Transverse colon (tissue), 4 donors: ENCODE results near the gene SNX13. TPM values are rescaled to one million over a fixed set of nuclear protein-coding genes. Genes with fewer than 3 reads are reported as not detected.

Source experiments
- DNase-seq: peaks from one replicate; pipeline ENCODE4 v3.0.0-alpha.2; 2019
- H3K27ac ChIP-seq, 4 donors: fragments of 200-600 bp; sonication (generic); 2 replicates each; pipeline ENCODE4 v1.5.1; 2016 to 2018; ENCODE audit warnings: inconsistent platforms in 4 of 4
- H3K27me3 ChIP-seq: fragments of 200-600 bp; sonication (generic); 2 replicates; pipeline ENCODE4 v1.5.1; 2017; ENCODE audit warnings: inconsistent platforms
- H3K36me3 ChIP-seq, 4 donors: fragments of 200-600 bp; sonication (generic); 2 replicates each; pipeline ENCODE4 v1.5.1; 2017 to 2019; ENCODE audit warnings: inconsistent platforms in 4 of 4
- H3K4me1 ChIP-seq, 4 donors: fragments of 200-600 bp; sonication (generic); 2 replicates each; pipeline ENCODE4 v1.5.1; 2017 to 2020; ENCODE audit warnings: inconsistent platforms in 4 of 4
- H3K4me3 ChIP-seq, 4 donors: fragments of 200-600 bp; sonication (generic); 1 replicate in 1 of 4; 2 replicates in 3 of 4; pipeline versions ENCODE4 v1.5.1 to v1.6.1; 2017 to 2019; ENCODE audit warnings: inconsistent platforms in 4 of 4
- H3K9me3 ChIP-seq, 2 donors: fragments of 200-600 bp; sonication (generic); 2 replicates each; pipeline ENCODE4 v1.5.1; 2017 to 2019; ENCODE audit warnings: inconsistent platforms in 2 of 2
- CTCF ChIP-seq, 5 experiments: fragments of 200-600 bp in 3 of 5; fragments of 450-650 bp in 2 of 5; sonication (generic) in 3 of 5; IDR thresholded peaks; 1 replicate in 2 of 5; 2 replicates in 3 of 5; pipeline ENCODE4 v1.5.1; 2016 to 2017; ENCODE audit warnings: antibody characterized with exemption in 5 of 5, inconsistent platforms in 3 of 5, mild to moderate bottlenecking in 2 of 5, moderate library complexity in 1 of 5
- EP300 ChIP-seq: sonication (generic); formaldehyde crosslinking; IDR thresholded peaks from one replicate; pipeline ENCODE4 v1.6.1; 2017; ENCODE audit warnings: antibody characterized with exemption, low read depth
- POLR2A ChIP-seq: fragments of 450-650 bp; IDR thresholded peaks from one replicate; pipeline ENCODE4 v1.6.1; 2016; ENCODE audit warnings: antibody characterized with exemption, mild to moderate bottlenecking, moderate library complexity
- POLR2AphosphoS5 ChIP-seq, 3 donors: sonication (generic); formaldehyde crosslinking; IDR thresholded peaks; one replicate each; pipeline ENCODE4 v1.6.1; 2016; ENCODE audit warnings: antibody characterized with exemption in 3 of 3
- WGBS, 2 donors: methylation state at CpG; one replicate each; pipeline ENCODE4 v1.1.5; 2018; ENCODE audit warnings: low coverage in 1 of 2; 5-methylcytosine and 5-hydroxymethylcytosine counted together
- in situ Hi-C, 4 donors: fragments of 200-750 bp; cut with MboI; loops; one replicate each; pipeline versions ENCODE4 v1.15.0 to v1.15.1; 2017; ENCODE audit warnings: low sequenced_read_pairs in 3 of 4, low pct_ligation_motif_present in 1 of 4, low pct_unique_long_range_greater_than_20kb in 1 of 4
- intact Hi-C: fragments of 100-400 bp; cut with DNase I; formaldehyde crosslinking; loops from one replicate; pipeline ENCODE4 v1.15.1; 2023; ENCODE audit warnings: low total_unique reads
- total RNA-seq, 4 donors: library from RNA; depleted of rRNA; stranded (reverse); fragments of >200 nt; gene quantifications; one replicate each; pipeline ENCODE4 v1.1.0, GENCODE V29; 2016

SNX13 gene
- total RNA-seq, 4 donors from 2014 or later = 11.3 to 83.8 (median 69.0) TPM

- Histone ChIP-seq H3K4me1 (no peaks in the 10 kb centered on the region), H3K36me3 (peaks cover 0 to 43% (median 14%) of the 10 kb centered on the region in 4 donors), H3K9me3 (no peaks in the 10 kb centered on the region), H3K27me3 (no peaks in the 10 kb centered on the region), H3K27ac (no peak overlapping the region), H3K4me3 (no peak overlapping the region)
- WGBS, 2 donors = 96% methylated on average over 2 of the region's 2 CpGs
- intact Hi-C loops = no loop called here
- no peak for TF ChIP-seq POLR2A
- TF ChIP-seq POLR2AphosphoS5 (IDR thresholded peaks at IDR 0.05) = no peak
- no peak for TF ChIP-seq EP300
- no peak for TF ChIP-seq CTCF (IDR thresholded peaks at IDR 0.05)
- in situ Hi-C loops = no loop called here
- no peak for DNase-seq
Measured at GRCh38 chr7:17887286-17887685, 53.0 kb downstream of the SNX13 start.

DNA sequence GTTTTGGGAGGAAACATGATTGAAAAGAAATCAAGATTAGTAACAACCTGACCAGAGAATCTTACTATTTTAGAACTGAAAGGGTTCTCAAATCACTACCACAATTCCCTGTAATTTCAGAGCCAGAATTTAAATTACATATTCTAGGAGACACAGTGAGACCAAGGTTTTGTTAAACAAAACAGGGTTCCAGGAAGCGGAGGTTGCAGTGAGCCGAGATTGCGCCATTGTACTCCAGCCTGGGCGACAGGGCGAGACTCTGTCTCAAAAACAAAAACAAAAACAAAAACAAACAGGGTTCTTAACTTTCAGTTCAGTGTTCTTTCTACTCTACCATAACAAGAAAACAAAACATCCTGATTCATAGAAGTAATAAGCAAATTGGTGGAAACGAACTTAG is 57.6 kb downstream of the SNX13 start:
- H3K27me3 ChIP-seq = no peaks in the 10 kb centered on the region
- 83 to 85% methylated on average over 6 of the region's 6 CpGs for WGBS, 2 donors
- H3K36me3 ChIP-seq = peaks cover 0 to 30% (median 3%) of the 10 kb centered on the region in 4 donors
- no peak overlapping the region for H3K27ac ChIP-seq
- intact Hi-C loops (no loop called here), in situ Hi-C loops (no loop called here)
- TF ChIP-seq POLR2AphosphoS5 (IDR thresholded peaks at IDR 0.05) (no peak), POLR2A (no peak), EP300 (no peak), CTCF (IDR thresholded peaks at IDR 0.05) (no peak)
- no peak for DNase-seq
- no peaks in the 10 kb centered on the region for H3K9me3 ChIP-seq
- H3K4me3 ChIP-seq = no peak overlapping the region
- no peaks in the 10 kb centered on the region for H3K4me1 ChIP-seq

GRCh38 chr7:17879075-17879661 is 61.1 kb downstream of the SNX13 start:
- WGBS, 2 donors = 80 to 85% methylated on average over 2 of the region's 2 CpGs
- no peak overlapping the region for H3K4me3 ChIP-seq

DNA sequence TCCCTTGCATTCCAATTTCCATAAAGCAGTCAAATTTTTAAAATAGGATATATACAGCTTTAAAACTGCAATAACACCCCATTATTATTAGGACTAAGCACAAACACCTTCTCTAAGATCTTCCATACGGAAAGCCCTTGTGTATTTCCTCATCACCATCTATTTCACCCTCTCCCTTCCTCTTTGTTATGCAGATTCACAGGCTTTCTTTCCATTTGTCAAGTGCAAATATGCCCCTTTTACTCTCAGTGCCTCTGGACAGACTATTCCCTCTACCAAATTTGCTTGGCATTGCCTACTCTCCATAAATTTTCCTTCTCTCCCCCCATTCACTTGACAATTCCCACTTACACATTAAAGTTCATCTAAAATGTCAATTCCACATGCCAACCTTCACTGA is 61.7 kb downstream of the SNX13 start:
- no peaks in the 10 kb centered on the region for H3K9me3 ChIP-seq
- intact Hi-C loops (no loop called here), in situ Hi-C loops (no loop called here)
- whole genome bisulfite sequencing, 2 donors = 85 to 100% methylated on average over 1 of the region's 1 CpG
- H3K4me3 ChIP-seq = no peak overlapping the region
- H3K27me3 ChIP-seq = no peaks in the 10 kb centered on the region
- no peaks in the 10 kb centered on the region for H3K4me1 ChIP-seq
- peaks cover 0 to 37% (median 5%) of the 10 kb centered on the region in 4 donors for H3K36me3 ChIP-seq
- DNase-seq = no peak
- TF ChIP-seq EP300 = no peak
- no peak for TF ChIP-seq POLR2A
- TF ChIP-seq POLR2AphosphoS5 (IDR thresholded peaks at IDR 0.05) = no peak
- no peak for TF ChIP-seq CTCF (IDR thresholded peaks at IDR 0.05)
- no peak overlapping the region for H3K27ac ChIP-seq

More at GRCh38 chr7:17879075-17879661, 61.1 kb downstream of the SNX13 start:
- Histone ChIP-seq H3K27me3 (no peaks in the 10 kb centered on the region), H3K4me1 (no peaks in the 10 kb centered on the region), H3K36me3 (peaks cover 0 to 32% (median 4%) of the 10 kb centered on the region in 4 donors), H3K9me3 (no peaks in the 10 kb centered on the region), H3K27ac (no peak overlapping the region)
- TF ChIP-seq POLR2A (no peak), POLR2AphosphoS5 (IDR thresholded peaks at IDR 0.05) (no peak), CTCF (IDR thresholded peaks at IDR 0.05) (no peak), EP300 (no peak)
- DNase-seq = no peak
- in situ Hi-C loops (no loop called here), intact Hi-C loops (no loop called here)
